Vagina (tissue), 2 donors: ENCODE data around the gene PAFAH1B1. TPM values are rescaled to one million over a fixed set of nuclear protein-coding genes. Genes with fewer than 3 reads are reported as not detected.

ENCODE experiments used
- DNase-seq, 2 donors: peaks; one replicate each; pipeline ENCODE4 v3.0.0-alpha.2; 2017; ENCODE audit errors: extremely low spot score in 2 of 2
- H3K27ac ChIP-seq: fragments of 200-600 bp; sonication (generic); one replicate; pipeline ENCODE4 v1.5.1; 2019
- H3K27me3 ChIP-seq: fragments of 200-600 bp; sonication (generic); one replicate; pipeline ENCODE4 v1.5.1; 2019
- H3K36me3 ChIP-seq, 2 donors: fragments of 200-600 bp; sonication (generic); one replicate each; pipeline ENCODE4 v1.5.1; 2017 to 2019
- H3K4me1 ChIP-seq: fragments of 200-600 bp; sonication (generic); one replicate; pipeline ENCODE4 v1.5.1; 2019
- H3K4me3 ChIP-seq, 2 donors: fragments of 200-600 bp; sonication (generic); 1 replicate in 1 of 2; 2 replicates in 1 of 2; pipeline ENCODE4 v1.5.1; 2016 to 2019
- H3K9me3 ChIP-seq: fragments of 200-600 bp; sonication (generic); one replicate; pipeline ENCODE4 v1.5.1; 2019
- POLR2A ChIP-seq, 2 donors: fragments of 450-650 bp; IDR thresholded peaks; one replicate each; pipeline ENCODE4 v1.6.1; 2017; ENCODE audit warnings: antibody characterized with exemption in 2 of 2, mild to moderate bottlenecking in 2 of 2, moderate library complexity in 2 of 2
- POLR2AphosphoS5 ChIP-seq, 2 donors: sonication (generic); formaldehyde crosslinking; IDR thresholded peaks; one replicate each; pipeline ENCODE4 v1.9.0; 2017; ENCODE audit warnings: antibody characterized with exemption in 2 of 2, mild to moderate bottlenecking in 2 of 2, low read depth in 1 of 2; ENCODE audit not compliant: insufficient read depth in 1 of 2
- intact Hi-C: fragments of 100-400 bp; cut with DNase I; formaldehyde crosslinking; loops from one replicate; pipeline ENCODE4 v1.15.1; 2023
- total RNA-seq: library from RNA; depleted of rRNA; stranded (reverse); fragments of >200 nt; gene quantifications from one replicate; pipeline ENCODE4 v1.2.3, GENCODE V29; 2016
- TF ChIP-seq, protein P1 (sequence below), 3 experiments: fragments of 450-650 bp in 2 of 3; fragments of 200-600 bp in 1 of 3; sonication (generic) in 1 of 3; IDR thresholded peaks; one replicate each; pipeline ENCODE4 v1.5.1; 2017 to 2019; ENCODE audit warnings: antibody characterized with exemption in 3 of 3, mild to moderate bottlenecking in 2 of 3, moderate library complexity in 2 of 3

The PAFAH1B1 gene
- total RNA-seq, 1 donor from 2014 or later: 102 TPM

DNA sequence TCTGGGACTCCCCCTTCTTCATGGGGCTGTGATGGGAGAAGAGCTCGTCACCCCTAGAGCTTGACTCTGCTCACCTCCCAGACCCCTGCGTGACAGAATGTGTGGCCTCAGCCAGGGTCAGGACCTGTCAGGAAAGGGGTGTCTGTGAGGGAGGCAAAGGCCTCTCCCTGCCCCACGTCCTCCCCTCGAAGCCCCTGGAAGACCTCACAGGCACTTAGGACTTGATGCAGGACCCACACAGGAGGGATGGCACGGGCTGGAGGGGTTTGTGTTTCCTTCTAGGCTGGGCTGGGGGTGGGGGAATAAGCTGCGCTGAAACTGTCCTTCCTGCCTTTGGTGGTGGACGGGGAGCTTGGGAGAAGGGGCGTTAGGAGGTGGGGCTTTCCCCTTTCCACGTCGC lies 129.2 kb downstream of the PAFAH1B1 start:
- intact Hi-C loops: no loop called here
- H3K4me1 ChIP-seq: peaks cover 6% of the 10 kb centered on the region
- H3K27me3 ChIP-seq: no peaks in the 10 kb centered on the region
- no peaks in the 10 kb centered on the region for H3K36me3 ChIP-seq
- no peak for TF ChIP-seq POLR2AphosphoS5 (IDR thresholded peaks at IDR 0.05; ENCODE audit: insufficient read depth in 1 of 2, low read depth in 1 of 2)
- TF ChIP-seq, protein P1, sequence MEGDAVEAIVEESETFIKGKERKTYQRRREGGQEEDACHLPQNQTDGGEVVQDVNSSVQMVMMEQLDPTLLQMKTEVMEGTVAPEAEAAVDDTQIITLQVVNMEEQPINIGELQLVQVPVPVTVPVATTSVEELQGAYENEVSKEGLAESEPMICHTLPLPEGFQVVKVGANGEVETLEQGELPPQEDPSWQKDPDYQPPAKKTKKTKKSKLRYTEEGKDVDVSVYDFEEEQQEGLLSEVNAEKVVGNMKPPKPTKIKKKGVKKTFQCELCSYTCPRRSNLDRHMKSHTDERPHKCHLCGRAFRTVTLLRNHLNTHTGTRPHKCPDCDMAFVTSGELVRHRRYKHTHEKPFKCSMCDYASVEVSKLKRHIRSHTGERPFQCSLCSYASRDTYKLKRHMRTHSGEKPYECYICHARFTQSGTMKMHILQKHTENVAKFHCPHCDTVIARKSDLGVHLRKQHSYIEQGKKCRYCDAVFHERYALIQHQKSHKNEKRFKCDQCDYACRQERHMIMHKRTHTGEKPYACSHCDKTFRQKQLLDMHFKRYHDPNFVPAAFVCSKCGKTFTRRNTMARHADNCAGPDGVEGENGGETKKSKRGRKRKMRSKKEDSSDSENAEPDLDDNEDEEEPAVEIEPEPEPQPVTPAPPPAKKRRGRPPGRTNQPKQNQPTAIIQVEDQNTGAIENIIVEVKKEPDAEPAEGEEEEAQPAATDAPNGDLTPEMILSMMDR (IDR thresholded peaks at IDR 0.05): no peak
- no peak for TF ChIP-seq POLR2A (IDR thresholded peaks at IDR 0.05)
- DNase-seq: no peak
- H3K4me3 ChIP-seq: no peak overlapping the region
- no peaks in the 10 kb centered on the region for H3K9me3 ChIP-seq
- H3K27ac ChIP-seq: no peak overlapping the region

DNA sequence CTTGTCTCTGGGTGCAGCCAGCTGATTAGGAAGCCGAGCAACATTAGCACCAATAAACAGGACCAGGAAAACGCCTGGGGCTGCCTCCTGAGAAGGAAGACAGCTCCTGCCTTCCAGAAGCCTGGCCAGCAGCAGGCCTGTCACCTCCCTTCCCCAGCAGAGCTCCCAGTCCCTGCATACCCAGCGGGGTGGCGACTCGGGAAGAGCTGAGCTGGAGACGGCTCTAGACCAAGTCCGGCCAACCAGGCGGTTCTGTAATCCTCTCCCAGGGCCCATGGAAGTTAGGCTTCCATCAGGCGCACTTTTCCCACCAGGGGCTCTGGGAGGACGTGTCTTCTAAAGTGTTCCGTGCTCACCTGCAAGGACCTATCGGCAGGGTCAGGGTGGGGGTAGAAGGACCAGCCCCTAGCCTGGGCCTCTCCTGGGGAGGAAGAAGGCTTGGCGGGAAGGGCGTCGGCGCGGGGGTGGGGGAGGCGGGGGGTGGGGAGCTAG lies 130.1 kb downstream of the PAFAH1B1 start:
- Histone ChIP-seq H3K4me1 (peaks cover 6% of the 10 kb centered on the region), H3K9me3 (no peaks in the 10 kb centered on the region), H3K36me3 (no peaks in the 10 kb centered on the region), H3K27ac (peak overlapping the region; percentile 46), H3K4me3 (peak overlapping the region; percentile 43 to 55), H3K27me3 (no peaks in the 10 kb centered on the region)
- no peak for DNase-seq
- TF ChIP-seq POLR2AphosphoS5 (IDR thresholded peaks at IDR 0.05; ENCODE audit: insufficient read depth in 1 of 2, low read depth in 1 of 2): no peak
- no peak for TF ChIP-seq POLR2A (IDR thresholded peaks at IDR 0.05)
- TF ChIP-seq, protein P1 (IDR thresholded peaks at IDR 0.05): no peak
- intact Hi-C loops: no loop called here

DNA sequence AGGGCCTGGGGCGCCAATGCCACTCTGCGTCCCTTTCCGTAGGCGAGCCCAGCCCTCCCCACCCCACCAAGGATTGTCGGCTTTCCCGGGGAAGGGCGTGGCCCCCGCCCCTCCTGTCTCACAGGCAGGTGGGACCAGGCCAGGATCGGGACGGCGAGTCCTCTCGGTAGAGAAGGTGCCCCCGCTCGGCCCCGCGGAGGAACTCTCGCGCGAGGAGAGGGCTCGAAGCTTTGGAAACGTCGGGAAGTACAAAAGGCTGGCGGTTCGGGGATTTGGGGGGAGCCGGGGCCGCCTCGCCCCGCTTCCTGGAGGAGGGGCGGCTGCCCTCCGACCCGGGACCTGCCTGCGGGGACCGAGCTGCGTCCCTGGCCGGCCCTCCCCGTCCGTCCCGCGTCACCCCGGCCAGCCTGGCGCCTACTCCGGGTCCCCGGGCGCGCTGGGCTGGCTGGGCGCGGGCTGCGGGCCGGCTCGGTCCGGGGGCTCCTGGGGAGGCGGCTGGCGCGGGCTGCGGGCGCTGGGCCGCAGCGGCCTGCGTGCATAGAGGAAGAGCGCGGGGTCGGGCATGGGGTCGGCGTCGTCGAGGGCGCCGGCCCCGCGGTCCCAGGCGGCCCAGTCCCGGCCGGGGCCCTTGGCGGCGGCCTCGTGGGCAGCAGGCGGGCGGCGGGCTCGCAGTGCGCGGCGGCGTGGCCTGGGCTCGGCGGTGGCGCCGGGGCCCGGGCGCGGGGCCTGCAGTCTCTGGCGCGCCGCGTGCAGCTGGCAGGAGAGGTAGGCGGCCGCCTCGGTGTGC lies 130.7 kb downstream of the PAFAH1B1 start:
- TF ChIP-seq, protein P1 (IDR thresholded peaks at IDR 0.05): no peak
- TF ChIP-seq POLR2AphosphoS5 (IDR thresholded peaks at IDR 0.05; ENCODE audit: insufficient read depth in 1 of 2, low read depth in 1 of 2) (no peak), POLR2A (IDR thresholded peaks at IDR 0.05) (no peak)
- intact Hi-C loops: no loop called here
- no peak for DNase-seq
- Histone ChIP-seq H3K9me3 (no peaks in the 10 kb centered on the region), H3K36me3 (no peaks in the 10 kb centered on the region), H3K4me1 (peaks cover 6% of the 10 kb centered on the region), H3K27ac (peak overlapping the region; percentile 46), H3K4me3 (peak overlapping the region; percentile 43 to 55), H3K27me3 (no peaks in the 10 kb centered on the region)

DNA sequence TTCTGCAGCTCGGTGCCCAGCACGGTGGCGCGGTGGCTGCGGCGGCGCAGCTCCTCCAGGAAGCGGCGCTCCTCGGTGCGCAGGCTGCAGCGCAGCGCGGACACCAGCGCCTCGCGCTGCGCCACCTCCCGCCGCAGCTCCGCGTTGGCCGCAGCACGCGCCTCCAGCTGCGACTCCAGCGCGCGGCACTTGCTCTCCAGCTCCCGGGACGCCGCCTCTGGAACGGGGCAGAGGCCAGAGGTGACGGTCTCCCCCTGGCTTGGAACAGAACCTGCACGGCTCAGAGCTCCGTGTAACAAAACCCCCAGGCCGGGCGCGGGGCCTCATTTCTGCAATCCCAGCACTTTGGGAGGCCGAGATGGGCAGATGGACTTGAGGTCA lies 131.3 kb downstream of the PAFAH1B1 start:
- Histone ChIP-seq H3K27me3 (no peaks in the 10 kb centered on the region), H3K4me3 (peak overlapping the region; percentile 43 to 55), H3K36me3 (no peaks in the 10 kb centered on the region), H3K27ac (no peak overlapping the region), H3K4me1 (peaks cover 6% of the 10 kb centered on the region), H3K9me3 (no peaks in the 10 kb centered on the region)
- TF ChIP-seq POLR2A (IDR thresholded peaks at IDR 0.05): no peak
- TF ChIP-seq POLR2AphosphoS5 (IDR thresholded peaks at IDR 0.05; ENCODE audit: insufficient read depth in 1 of 2, low read depth in 1 of 2): no peak
- TF ChIP-seq, protein P1 (IDR thresholded peaks at IDR 0.05): no peak
- intact Hi-C loops: no loop called here
- no peak for DNase-seq

- H3K9me3 ChIP-seq: no peaks in the 10 kb centered on the region
- no peaks in the 10 kb centered on the region for H3K27me3 ChIP-seq
- H3K4me1 ChIP-seq: no peaks in the 10 kb centered on the region
- H3K27ac ChIP-seq: no peak overlapping the region
- DNase-seq: no peak
- TF ChIP-seq, protein P1 (IDR thresholded peaks at IDR 0.05): no peak
- TF ChIP-seq POLR2A (IDR thresholded peaks at IDR 0.05) (no peak), POLR2AphosphoS5 (IDR thresholded peaks at IDR 0.05; ENCODE audit: insufficient read depth in 1 of 2, low read depth in 1 of 2) (no peak)
- no peak overlapping the region for H3K4me3 ChIP-seq
- H3K36me3 ChIP-seq: no peaks in the 10 kb centered on the region
- intact Hi-C loops: no loop called here
Observed at GRCh38 chr17:2730764-2731353, 137.4 kb downstream of the PAFAH1B1 start.
